ENCODE data around the gene ANKRD36C. TPM values are rescaled to one million over a fixed set of nuclear protein-coding genes. Genes with fewer than 3 reads are reported as not detected.
A peak's percentile ranks its signal among the peaks of the same experiment; 100 is the strongest.
"Not testable (repeated sequence)": the region's sequence is repeated elsewhere in the genome, so short reads cannot be mapped to it uniquely, and the experiment has no call there.

ANKRD36C gene
- total RNA-seq, 2 donors from 2014 or later: 18.9 to 24.9 TPM

GRCh38 chr2:96022701-96023447 lies 31.2 kb upstream of the ANKRD36C start:
- not testable (repeated sequence) for H3K4me1 ChIP-seq; H3K4me3 ChIP-seq; H3K9ac ChIP-seq (ENCODE audit: low read depth in 2 of 2, low read length in 2 of 2); H3K9me3 ChIP-seq; H3K27me3 ChIP-seq; H3K36me3 ChIP-seq; H3K27ac ChIP-seq
- peak; percentile 91 for DNase-seq
- peak; percentile 60 for TF ChIP-seq CTCF (IDR thresholded peaks at IDR 0.05)
- intact Hi-C loops (cut with DNase I): loop anchor here (10.0 kb wide), 1 partner anchor 92 kb away; the partner anchor contains the start of gene ADRA2B

GRCh38 chr2:96022126-96022525 lies 30.5 kb upstream of the ANKRD36C start:
- not testable (repeated sequence) for H3K27ac ChIP-seq; H3K4me1 ChIP-seq; H3K36me3 ChIP-seq; H3K9ac ChIP-seq (ENCODE audit: low read depth in 2 of 2, low read length in 2 of 2); H3K4me3 ChIP-seq; DNase-seq; H3K9me3 ChIP-seq; H3K27me3 ChIP-seq
- intact Hi-C loops (cut with DNase I): loop anchor here (10.0 kb wide), 1 partner anchor 93 kb away; the partner anchor contains the start of gene ADRA2B

- not testable (repeated sequence) for H3K27ac ChIP-seq; H3K4me1 ChIP-seq; H3K9me3 ChIP-seq; H3K36me3 ChIP-seq; DNase-seq; H3K27me3 ChIP-seq; H3K4me3 ChIP-seq; H3K9ac ChIP-seq (ENCODE audit: low read depth in 2 of 2, low read length in 2 of 2)
- intact Hi-C loops (cut with DNase I): loop anchor here (10.0 kb wide), 1 partner anchor 94 kb away; the partner anchor contains the start of gene ADRA2B
Measured at GRCh38 chr2:96021142-96021541, 29.5 kb upstream of the ANKRD36C start.

- H3K27me3 ChIP-seq; H3K27ac ChIP-seq; H3K4me1 ChIP-seq; H3K9me3 ChIP-seq; H3K9ac ChIP-seq (ENCODE audit: low read depth in 2 of 2, low read length in 2 of 2); DNase-seq; H3K4me3 ChIP-seq; H3K36me3 ChIP-seq: not testable (repeated sequence)
- intact Hi-C loops (cut with DNase I): loop anchor here (10.0 kb wide), 2 partner anchors 95 to 245 kb away; partner anchors contain the start of genes ADRA2B, CIAO1 and TMEM127
Measured at GRCh38 chr2:96019909-96020590, 28.4 kb upstream of the ANKRD36C start.

GRCh38 chr2:96016321-96016720 lies 24.7 kb upstream of the ANKRD36C start:
- H3K36me3 ChIP-seq; H3K27me3 ChIP-seq; H3K9me3 ChIP-seq; H3K27ac ChIP-seq; H3K4me3 ChIP-seq; DNase-seq; H3K9ac ChIP-seq (ENCODE audit: low read depth in 2 of 2, low read length in 2 of 2); H3K4me1 ChIP-seq: not testable (repeated sequence)
- intact Hi-C loops (cut with DNase I): loop anchor here (10.0 kb wide), 1 partner anchor 248 kb away; the partner anchor contains the start of genes CIAO1 and TMEM127

- DNase-seq; H3K36me3 ChIP-seq; H3K9ac ChIP-seq (ENCODE audit: low read depth in 2 of 2, low read length in 2 of 2); H3K27me3 ChIP-seq; H3K4me1 ChIP-seq; H3K27ac ChIP-seq; H3K4me3 ChIP-seq; H3K9me3 ChIP-seq: not testable (repeated sequence)
- intact Hi-C loops (cut with DNase I): loop anchor here (10.0 kb wide), 1 partner anchor 252 kb away; the partner anchor contains the start of genes CIAO1 and TMEM127
Measured at GRCh38 chr2:96012792-96013264, 21.2 kb upstream of the ANKRD36C start.

- H3K4me3 ChIP-seq; H3K36me3 ChIP-seq; H3K9me3 ChIP-seq; H3K27me3 ChIP-seq; H3K9ac ChIP-seq (ENCODE audit: low read depth in 2 of 2, low read length in 2 of 2); H3K4me1 ChIP-seq; DNase-seq; H3K27ac ChIP-seq: not testable (repeated sequence)
- intact Hi-C loops (cut with DNase I): loop anchor here (10.0 kb wide), 1 partner anchor 253 kb away; the partner anchor contains the start of genes CIAO1 and TMEM127
Measured at GRCh38 chr2:96012086-96012791, 20.6 kb upstream of the ANKRD36C start.

GRCh38 chr2:96011129-96011455 lies 19.5 kb upstream of the ANKRD36C start:
- not testable (repeated sequence) for H3K4me1 ChIP-seq; H3K9ac ChIP-seq (ENCODE audit: low read depth in 2 of 2, low read length in 2 of 2); H3K36me3 ChIP-seq; H3K27ac ChIP-seq; H3K9me3 ChIP-seq; H3K27me3 ChIP-seq; H3K4me3 ChIP-seq
- peak; percentile 38 for DNase-seq
- intact Hi-C loops (cut with DNase I): loop anchor here (10.0 kb wide), 1 partner anchor 254 kb away; the partner anchor contains the start of genes CIAO1 and TMEM127

GRCh38 chr2:96010320-96011128 lies 18.9 kb upstream of the ANKRD36C start:
- H3K4me1 ChIP-seq, H3K9me3 ChIP-seq, H3K27ac ChIP-seq, H3K36me3 ChIP-seq, H3K27me3 ChIP-seq: not testable (repeated sequence)
- DNase-seq: peak; percentile 99
- peak overlapping the region; percentile 45 for H3K4me3 ChIP-seq
- intact Hi-C loops (cut with DNase I): loop anchor here (10.0 kb wide), 1 partner anchor 254 kb away; the partner anchor contains the start of genes CIAO1 and TMEM127
- peak overlapping the region in 1 of 2 donors; percentile 76 for H3K9ac ChIP-seq (ENCODE audit: low read depth in 2 of 2, low read length in 2 of 2)

- not testable (repeated sequence) for H3K4me1 ChIP-seq, DNase-seq, H3K9me3 ChIP-seq, H3K27ac ChIP-seq, H3K27me3 ChIP-seq, H3K36me3 ChIP-seq
- intact Hi-C loops (cut with DNase I): loop anchor here (10.0 kb wide), 2 partner anchors 165 to 255 kb away; partner anchors contain the start of genes CIAO1 and TMEM127
- peak overlapping the region in 1 of 2 donors; percentile 76 for H3K9ac ChIP-seq (ENCODE audit: low read depth in 2 of 2, low read length in 2 of 2)
- H3K4me3 ChIP-seq: peak overlapping the region; percentile 45
Measured at GRCh38 chr2:96009833-96010232, 18.2 kb upstream of the ANKRD36C start.

- H3K9ac ChIP-seq (ENCODE audit: low read depth in 2 of 2, low read length in 2 of 2); H3K4me1 ChIP-seq; H3K27ac ChIP-seq; H3K27me3 ChIP-seq; DNase-seq; H3K9me3 ChIP-seq; H3K36me3 ChIP-seq; H3K4me3 ChIP-seq: not testable (repeated sequence)
- intact Hi-C loops (cut with DNase I): loop anchor here (10.0 kb wide), 1 partner anchor 167 kb away; no protein-coding TSS in a partner anchor
Measured at GRCh38 chr2:96008051-96008450, 16.4 kb upstream of the ANKRD36C start.
